Trophoblast cell (in vitro differentiated cells and primary cell): Measurements from ENCODE around the gene ZMYND19.

Experiments used
- DNase-seq, 2 donors: peaks; one replicate each; pipeline ENCODE4 v3.0.0-alpha.2; 2016
- H2AFZ ChIP-seq: 2 replicates; pipeline ENCODE4 v1.6.1; 2013; ENCODE audit warnings: low read length, moderate library complexity, mild to moderate bottlenecking; ENCODE audit not compliant: insufficient read depth, poor library complexity
- H2AK5ac ChIP-seq: 2 replicates; pipeline ENCODE4 v1.6.1; 2013; ENCODE audit warnings: mild to moderate bottlenecking, low read length
- H2BK120ac ChIP-seq: 2 replicates; pipeline ENCODE4 v1.6.1; 2013; ENCODE audit warnings: low read length, mild to moderate bottlenecking, moderate library complexity; ENCODE audit not compliant: insufficient read depth, poor library complexity
- H2BK12ac ChIP-seq: 2 replicates; pipeline ENCODE4 v1.6.1; 2013; ENCODE audit warnings: mild to moderate bottlenecking, low read length, moderate library complexity
- H2BK5ac ChIP-seq: 2 replicates; pipeline ENCODE4 v1.6.1; 2013; ENCODE audit warnings: low read length, low read depth, moderate library complexity, mild to moderate bottlenecking; ENCODE audit not compliant: poor library complexity
- H3K14ac ChIP-seq: 2 replicates; pipeline ENCODE4 v1.6.1; 2013; ENCODE audit warnings: mild to moderate bottlenecking, low read length
- H3K18ac ChIP-seq: 2 replicates; pipeline ENCODE4 v1.6.1; 2013; ENCODE audit warnings: mild to moderate bottlenecking, low read length
- H3K23ac ChIP-seq: 2 replicates; pipeline ENCODE4 v1.6.1; 2013; ENCODE audit warnings: low read length
- H3K27ac ChIP-seq: 2 replicates; pipeline ENCODE4 v1.5.1; 2013; ENCODE audit warnings: low read depth, mild to moderate bottlenecking, inconsistent platforms, low read length, moderate library complexity
- H3K27me3 ChIP-seq: 2 replicates; pipeline ENCODE4 v1.6.1; 2013; ENCODE audit warnings: inconsistent platforms, mild to moderate bottlenecking, low read length, moderate library complexity; ENCODE audit not compliant: insufficient read depth
- H3K36me3 ChIP-seq, 2 experiments: 1 replicate in 1 of 2; 2 replicates in 1 of 2; pipeline ENCODE4 v1.6.1; 2013; ENCODE audit warnings: low read length in 2 of 2, mild to moderate bottlenecking in 2 of 2, moderate library complexity in 1 of 2; ENCODE audit not compliant: insufficient read depth in 2 of 2, control insufficient read depth in 1 of 2
- H3K4ac ChIP-seq: 2 replicates; pipeline ENCODE4 v1.6.1; 2013; ENCODE audit warnings: low read depth, mild to moderate bottlenecking, low read length, moderate library complexity
- H3K4me1 ChIP-seq, 2 experiments: 1 replicate in 1 of 2; 2 replicates in 1 of 2; pipeline ENCODE4 v1.6.1; 2013; ENCODE audit warnings: low read length in 2 of 2, mild to moderate bottlenecking in 2 of 2, moderate library complexity in 1 of 2; ENCODE audit not compliant: insufficient read depth in 2 of 2, control insufficient read depth in 1 of 2
- H3K4me2 ChIP-seq: 2 replicates; pipeline ENCODE4 v1.6.1; 2013; ENCODE audit warnings: inconsistent platforms, mild to moderate bottlenecking, low read length, moderate library complexity
- H3K4me3 ChIP-seq: 2 replicates; pipeline ENCODE4 v1.5.1; 2013; ENCODE audit warnings: mild to moderate bottlenecking, low read depth, low read length, inconsistent platforms
- H3K79me1 ChIP-seq: one replicate; pipeline ENCODE4 v1.6.1; 2013; ENCODE audit warnings: low read length
- H3K79me2 ChIP-seq: 2 replicates; pipeline ENCODE4 v1.6.1; 2013; ENCODE audit warnings: low read length, mild to moderate bottlenecking; ENCODE audit not compliant: control insufficient read depth, insufficient read depth, poor library complexity
- H3K9ac ChIP-seq: 2 replicates; pipeline ENCODE4 v1.6.1; 2013; ENCODE audit warnings: mild to moderate bottlenecking, low read length
- H3K9me3 ChIP-seq: 2 replicates; pipeline ENCODE4 v1.6.1; 2013; ENCODE audit warnings: low read depth, mild to moderate bottlenecking, control low read depth, inconsistent platforms, low read length; ENCODE audit not compliant: insufficient read depth
- H4K12ac ChIP-seq: 2 replicates; pipeline ENCODE4 v1.6.1; 2013; ENCODE audit warnings: low read depth, mild to moderate bottlenecking, low read length, moderate library complexity
- H4K8ac ChIP-seq: 2 replicates; pipeline ENCODE4 v1.6.1; 2013; ENCODE audit warnings: low read depth, mild to moderate bottlenecking, low read length, moderate library complexity
- H4K91ac ChIP-seq: one replicate; pipeline ENCODE4 v1.6.1; 2013; ENCODE audit warnings: low read depth, mild to moderate bottlenecking, low read length, moderate library complexity
- WGBS: extraction: QIAGEN DNeasy Blood & Tissue Kit; methylation state at CpG from one replicate; pipeline ENCODE4 v1.1.7; 2013; ENCODE audit warnings: missing lambda C conversion rate; ENCODE audit not compliant: insufficient read length, insufficient coverage; ENCODE audit errors: extremely low coverage; 5-methylcytosine and 5-hydroxymethylcytosine counted together

Gene ZMYND19

GRCh38 chr9:137593176-137593575, 2.9 kb upstream of the ZMYND19 start:
- Histone ChIP-seq H3K9ac (no peak overlapping the region), H3K14ac (no peak overlapping the region), H3K4me3 (no peak overlapping the region), H2BK120ac (no peak overlapping the region), H4K12ac (no peak overlapping the region), H3K23ac (no peak overlapping the region), H3K4ac (no peak overlapping the region), H3K9me3 (no peaks in the 10 kb centered on the region), H3K27ac (no peak overlapping the region), H3K4me2 (no peak overlapping the region), H3K18ac (no peak overlapping the region), H2AFZ (no peak overlapping the region), H3K79me2 (peaks cover 9% of the 10 kb centered on the region), H3K4me1 (peaks cover 4 to 13% of the 10 kb centered on the region in 2 experiments), H2BK5ac (no peak overlapping the region), H3K36me3 (peaks cover 7 to 9% of the 10 kb centered on the region in 2 experiments), H4K91ac (no peak overlapping the region), H4K8ac (no peak overlapping the region), H2AK5ac (no peak overlapping the region), H2BK12ac (no peak overlapping the region), H3K27me3 (no peaks in the 10 kb centered on the region), H3K79me1 (peaks cover 6% of the 10 kb centered on the region)
- DNase-seq: no peak
- WGBS: 100% methylated on average over 2 of the region's 12 CpGs

- Histone ChIP-seq H4K8ac (no peak overlapping the region), H2AK5ac (no peak overlapping the region), H3K27ac (no peak overlapping the region), H3K79me1 (peaks cover 6% of the 10 kb centered on the region), H3K4me1 (peaks cover 4 to 13% of the 10 kb centered on the region in 2 experiments), H3K23ac (no peak overlapping the region), H3K18ac (no peak overlapping the region), H4K91ac (no peak overlapping the region), H3K4ac (no peak overlapping the region), H2BK120ac (no peak overlapping the region), H2AFZ (no peak overlapping the region), H3K14ac (no peak overlapping the region), H3K9me3 (no peaks in the 10 kb centered on the region), H3K4me2 (no peak overlapping the region), H3K4me3 (no peak overlapping the region), H2BK5ac (no peak overlapping the region), H3K27me3 (no peaks in the 10 kb centered on the region), H2BK12ac (no peak overlapping the region), H3K79me2 (peaks cover 9% of the 10 kb centered on the region), H3K36me3 (peaks cover 11 to 13% of the 10 kb centered on the region in 2 experiments), H4K12ac (no peak overlapping the region), H3K9ac (no peak overlapping the region)
- WGBS: no CpG with 5 or more reads among the region's 7 CpGs
- no peak for DNase-seq
These were observed 2.5 kb upstream of the ZMYND19 start for GRCh38 chr9:137592767-137593166.

- peaks cover 6% of the 10 kb centered on the region for H3K79me1 ChIP-seq
- H3K23ac ChIP-seq: no peak overlapping the region
- H2BK12ac ChIP-seq: no peak overlapping the region
- peak overlapping the region; percentile 97 for H3K4me3 ChIP-seq
- no peak overlapping the region for H2BK120ac ChIP-seq
- peak overlapping the region; percentile 95 for H3K4me2 ChIP-seq
- no peak overlapping the region for H3K27ac ChIP-seq
- no CpG with 5 or more reads among the region's 61 CpGs for WGBS
- DNase-seq: no peak
- peak overlapping the region; percentile 92 for H2AFZ ChIP-seq
- H4K8ac ChIP-seq: peak overlapping the region; percentile 69
- H4K12ac ChIP-seq: no peak overlapping the region
- H3K79me2 ChIP-seq: peaks cover 9% of the 10 kb centered on the region
- no peaks in the 10 kb centered on the region for H3K27me3 ChIP-seq
- H3K9ac ChIP-seq: peak overlapping the region; percentile 86
- no peak overlapping the region for H2BK5ac ChIP-seq
- no peaks in the 10 kb centered on the region for H3K9me3 ChIP-seq
- H3K4me1 ChIP-seq: peaks cover 4 to 13% of the 10 kb centered on the region in 2 experiments
- H3K18ac ChIP-seq: peak overlapping the region; percentile 75
- H3K36me3 ChIP-seq: peaks cover 33 to 35% of the 10 kb centered on the region in 2 experiments
- peak overlapping the region; percentile 52 for H3K14ac ChIP-seq
- H4K91ac ChIP-seq: peak overlapping the region; percentile 66
- H3K4ac ChIP-seq: no peak overlapping the region
- H2AK5ac ChIP-seq: no peak overlapping the region
These were observed 216 bp downstream of the ZMYND19 start for GRCh38 chr9:137590123-137590468.

- Histone ChIP-seq H4K91ac (no peak overlapping the region), H4K8ac (peak overlapping the region; percentile 55), H2BK12ac (no peak overlapping the region), H3K4ac (peak overlapping the region; percentile 48), H3K14ac (peak overlapping the region; percentile 42), H3K79me2 (peaks cover 9% of the 10 kb centered on the region), H3K27me3 (no peaks in the 10 kb centered on the region), H3K9ac (peak overlapping the region; percentile 91), H3K4me3 (peak overlapping the region; percentile 97), H4K12ac (peak overlapping the region; percentile 31), H2BK120ac (no peak overlapping the region), H3K9me3 (no peaks in the 10 kb centered on the region), H3K4me2 (peak overlapping the region; percentile 95), H3K27ac (no peak overlapping the region), H2BK5ac (no peak overlapping the region), H3K79me1 (peaks cover 6% of the 10 kb centered on the region), H3K18ac (peak overlapping the region; percentile 42), H2AK5ac (peak overlapping the region; percentile 48), H3K4me1 (peaks cover 4 to 13% of the 10 kb centered on the region in 2 experiments), H3K23ac (peak overlapping the region; percentile 43), H2AFZ (peak overlapping the region; percentile 53), H3K36me3 (peaks cover 34 to 37% of the 10 kb centered on the region in 2 experiments)
- no CpG with 5 or more reads among the region's 58 CpGs for WGBS
- DNase-seq: peak in 1 of 2 donors; percentile 29
These were observed 730 bp downstream of the ZMYND19 start for GRCh38 chr9:137589441-137590122.
